Omental fat pad (tissue), 4 donors: Measurements from ENCODE around the gene TINAG. TPM values are rescaled to one million over a fixed set of nuclear protein-coding genes. Genes with fewer than 3 reads are reported as not detected.

Experiments
- ATAC-seq: fragments of 150-250 bp; one replicate; pipeline ENCODE4 v1.9.1; 2016; ENCODE audit warnings: mild to moderate bottlenecking, moderate library complexity; ENCODE audit not compliant: low FRiP score
- DNase-seq: peaks from one replicate; pipeline ENCODE4 v3.0.0-alpha.2; 2019; ENCODE audit warnings: low spot score
- total RNA-seq, 4 donors: library from RNA; depleted of rRNA; stranded (reverse); fragments of >200 nt; gene quantifications; one replicate each; pipeline ENCODE4 v1.1.0, GENCODE V29; 2016
- TF ChIP-seq, protein P1 (sequence below), 3 donors: fragments of 450-650 bp; IDR thresholded peaks; one replicate each; pipeline ENCODE4 v1.5.1; 2016 to 2017; ENCODE audit warnings: antibody characterized with exemption in 3 of 3, mild to moderate bottlenecking in 3 of 3, moderate library complexity in 2 of 3

The TINAG gene
- total RNA-seq, 4 donors from 2014 or later, result not detected

DNA sequence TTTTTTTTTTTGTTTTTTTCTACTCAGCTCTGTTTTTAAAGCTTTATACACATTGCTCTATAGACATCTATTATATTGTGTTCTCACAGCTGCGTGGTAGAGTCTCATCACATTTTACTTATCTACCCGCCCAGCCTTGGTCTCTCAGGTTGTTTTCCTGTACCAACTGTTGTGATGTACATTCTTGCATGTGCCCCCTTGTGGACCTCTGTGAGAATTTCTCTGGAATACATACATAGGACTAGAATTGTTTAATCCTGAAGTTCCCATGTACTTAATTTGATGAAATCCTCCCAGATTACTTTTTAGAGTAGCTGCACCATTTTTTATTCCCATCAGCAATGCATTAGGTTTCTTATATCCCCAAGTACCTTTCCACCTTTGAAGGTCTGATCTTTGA is 40.4 kb upstream of the TINAG start:
- DNase-seq (no peak), ATAC-seq (no peak)
- TF ChIP-seq, protein P1, sequence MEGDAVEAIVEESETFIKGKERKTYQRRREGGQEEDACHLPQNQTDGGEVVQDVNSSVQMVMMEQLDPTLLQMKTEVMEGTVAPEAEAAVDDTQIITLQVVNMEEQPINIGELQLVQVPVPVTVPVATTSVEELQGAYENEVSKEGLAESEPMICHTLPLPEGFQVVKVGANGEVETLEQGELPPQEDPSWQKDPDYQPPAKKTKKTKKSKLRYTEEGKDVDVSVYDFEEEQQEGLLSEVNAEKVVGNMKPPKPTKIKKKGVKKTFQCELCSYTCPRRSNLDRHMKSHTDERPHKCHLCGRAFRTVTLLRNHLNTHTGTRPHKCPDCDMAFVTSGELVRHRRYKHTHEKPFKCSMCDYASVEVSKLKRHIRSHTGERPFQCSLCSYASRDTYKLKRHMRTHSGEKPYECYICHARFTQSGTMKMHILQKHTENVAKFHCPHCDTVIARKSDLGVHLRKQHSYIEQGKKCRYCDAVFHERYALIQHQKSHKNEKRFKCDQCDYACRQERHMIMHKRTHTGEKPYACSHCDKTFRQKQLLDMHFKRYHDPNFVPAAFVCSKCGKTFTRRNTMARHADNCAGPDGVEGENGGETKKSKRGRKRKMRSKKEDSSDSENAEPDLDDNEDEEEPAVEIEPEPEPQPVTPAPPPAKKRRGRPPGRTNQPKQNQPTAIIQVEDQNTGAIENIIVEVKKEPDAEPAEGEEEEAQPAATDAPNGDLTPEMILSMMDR (IDR thresholded peaks at IDR 0.05), result peak in 1 of 3 donors; percentile 21

DNA sequence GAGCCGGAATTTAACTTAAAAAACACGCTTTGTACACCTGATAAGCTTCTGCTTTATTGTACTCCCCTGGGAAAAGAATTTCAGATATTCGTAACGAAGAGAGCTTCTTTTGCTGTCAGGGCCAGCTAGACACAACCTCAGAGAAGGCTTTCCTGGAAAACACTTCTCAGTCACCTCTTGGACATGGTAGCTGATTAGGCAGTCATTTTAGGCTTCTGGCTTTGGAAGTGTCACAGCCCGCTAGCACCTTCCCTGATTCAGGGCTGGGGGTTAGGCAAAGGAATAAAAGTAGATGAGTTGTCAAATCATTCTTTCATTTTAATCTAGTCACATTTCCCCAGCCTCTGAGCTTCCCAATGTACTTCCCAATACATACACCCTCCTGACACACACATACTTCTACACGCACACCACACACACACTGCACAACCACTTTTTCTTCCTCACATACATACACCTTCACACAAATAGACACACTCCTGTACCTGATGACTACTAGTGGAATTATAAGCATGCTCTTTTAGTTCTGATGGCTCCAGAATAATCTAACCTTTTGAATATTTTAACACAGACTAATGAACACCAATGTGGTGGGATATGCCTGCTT is 34.9 kb upstream of the TINAG start:
- ATAC-seq (no peak), DNase-seq (no peak)
- TF ChIP-seq, protein P1 (IDR thresholded peaks at IDR 0.05), result no peak

DNA sequence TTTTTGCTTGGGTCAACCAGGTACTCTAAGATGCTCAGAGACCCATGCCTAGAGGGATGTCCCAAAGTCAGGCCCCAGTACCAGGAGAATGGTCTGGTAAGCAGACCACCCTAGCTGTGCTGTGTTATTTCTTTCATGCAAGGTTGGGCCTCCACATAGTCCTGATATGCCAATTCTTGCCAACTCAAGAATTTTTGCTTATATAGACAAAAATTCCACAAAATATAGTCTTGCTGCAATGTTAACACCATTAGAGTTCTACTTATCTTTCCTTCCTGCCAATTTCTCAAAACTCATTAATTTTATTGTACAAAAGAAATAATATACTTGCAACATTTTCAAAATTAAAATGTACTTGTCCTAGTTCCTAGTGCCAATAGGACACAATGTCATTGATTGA is 33.9 kb upstream of the TINAG start:
- TF ChIP-seq, protein P1 (IDR thresholded peaks at IDR 0.05), result no peak
- DNase-seq (no peak), ATAC-seq (no peak)

DNA sequence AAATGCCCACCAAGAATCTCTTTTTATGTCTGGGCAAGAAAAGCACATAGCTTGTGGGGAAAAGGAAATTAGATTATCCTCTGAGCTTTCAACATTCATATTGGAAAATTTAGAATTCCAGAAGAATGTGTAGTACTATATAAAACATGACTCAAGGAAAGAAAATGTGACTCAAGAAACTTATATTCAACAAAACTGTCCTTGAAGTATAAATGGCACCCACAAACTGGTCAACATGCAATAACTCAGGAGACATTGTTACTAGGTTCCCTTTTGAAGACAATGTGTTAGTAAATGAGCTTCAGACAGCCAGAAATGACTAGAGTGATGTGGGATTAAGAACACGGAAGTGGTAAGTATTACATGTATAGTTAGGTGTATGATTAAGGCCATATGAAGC is 26.1 kb upstream of the TINAG start:
- TF ChIP-seq, protein P1 (IDR thresholded peaks at IDR 0.05), result no peak
- ATAC-seq (no peak), DNase-seq (no peak)

DNA sequence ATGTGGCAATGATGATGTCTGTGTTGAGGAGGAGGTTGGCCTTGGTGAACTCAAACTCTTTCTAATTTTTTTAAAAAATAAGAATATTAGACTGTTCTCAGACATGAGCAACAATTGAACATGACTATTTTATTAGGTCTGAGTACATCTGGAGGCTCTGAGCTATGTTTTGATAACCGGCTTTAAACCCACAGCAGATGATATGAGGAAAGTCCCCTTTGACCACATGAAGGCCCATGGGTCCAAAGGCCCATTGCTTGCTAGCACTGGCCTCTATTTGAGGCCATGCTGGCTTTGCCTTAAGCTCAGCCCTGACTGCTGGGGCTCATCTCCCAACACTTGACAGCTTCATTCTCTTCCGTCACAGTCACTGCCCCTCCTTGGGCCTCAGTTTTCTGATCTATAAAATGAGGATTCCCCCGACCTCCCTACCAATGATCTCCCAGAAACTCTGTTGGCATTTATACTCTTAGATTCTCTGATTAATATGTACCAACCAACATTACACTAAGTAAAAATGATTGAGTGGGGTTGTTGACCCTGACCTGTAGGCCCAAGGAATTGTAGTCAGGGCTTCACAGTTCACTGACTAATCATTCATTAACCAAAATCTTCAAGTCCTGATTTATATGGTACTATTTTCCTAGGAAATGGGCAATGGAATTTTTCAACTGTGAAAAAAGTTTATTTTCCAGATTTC is 23.9 kb upstream of the TINAG start:
- ATAC-seq, result no peak
- no peak for DNase-seq
- TF ChIP-seq, protein P1 (IDR thresholded peaks at IDR 0.05), result no peak

DNA sequence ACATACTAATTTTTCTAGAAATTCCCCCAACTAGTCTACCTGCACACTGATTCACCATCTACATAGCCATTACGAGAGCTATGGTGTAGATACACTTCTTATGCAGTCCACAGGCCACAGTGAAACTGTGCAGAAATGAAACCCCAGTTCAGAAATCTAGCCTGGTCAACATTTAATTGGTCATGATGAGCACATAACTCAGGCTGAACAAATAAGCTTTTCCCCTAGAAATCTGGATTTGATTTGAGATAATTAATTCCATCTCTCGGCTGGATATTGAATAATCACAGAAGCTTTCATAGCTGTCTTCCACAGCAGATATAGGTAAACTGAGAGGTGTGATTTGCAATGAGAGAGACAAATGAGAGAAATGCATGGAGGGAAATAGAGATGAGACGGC is 22.6 kb upstream of the TINAG start:
- ATAC-seq (no peak), DNase-seq (no peak)
- TF ChIP-seq, protein P1 (IDR thresholded peaks at IDR 0.05), result no peak

DNA sequence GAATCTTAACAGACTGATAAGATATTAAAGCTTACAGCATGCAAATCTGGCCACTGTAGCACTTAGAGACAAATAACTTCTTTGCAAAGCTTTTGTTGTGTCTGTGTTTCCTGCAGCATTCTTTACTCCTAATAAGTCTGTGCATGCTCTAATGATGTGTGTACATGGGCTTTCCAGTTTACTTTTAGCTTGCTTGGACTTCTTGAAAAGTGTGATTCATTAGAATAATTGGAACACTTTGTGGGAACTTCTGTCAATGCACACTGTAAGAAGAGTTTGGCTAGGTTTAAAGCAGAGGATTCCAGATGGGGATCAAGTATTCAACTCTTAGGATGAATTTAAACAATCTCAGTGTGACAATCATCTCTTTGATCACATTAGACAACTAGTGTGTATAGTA is 22.1 kb upstream of the TINAG start:
- DNase-seq (no peak), ATAC-seq (no peak)
- TF ChIP-seq, protein P1 (IDR thresholded peaks at IDR 0.05), result no peak
